ENCODE measurements around the gene DHX9. TPM values are rescaled to one million over a fixed set of nuclear protein-coding genes. Genes with fewer than 3 reads are reported as not detected.

Gene DHX9
- total RNA-seq, 3 donors from 2014 or later (not counting 1 experiment from before 2014, with no cell fraction given): 208 to 226 (median 226) TPM

DNA sequence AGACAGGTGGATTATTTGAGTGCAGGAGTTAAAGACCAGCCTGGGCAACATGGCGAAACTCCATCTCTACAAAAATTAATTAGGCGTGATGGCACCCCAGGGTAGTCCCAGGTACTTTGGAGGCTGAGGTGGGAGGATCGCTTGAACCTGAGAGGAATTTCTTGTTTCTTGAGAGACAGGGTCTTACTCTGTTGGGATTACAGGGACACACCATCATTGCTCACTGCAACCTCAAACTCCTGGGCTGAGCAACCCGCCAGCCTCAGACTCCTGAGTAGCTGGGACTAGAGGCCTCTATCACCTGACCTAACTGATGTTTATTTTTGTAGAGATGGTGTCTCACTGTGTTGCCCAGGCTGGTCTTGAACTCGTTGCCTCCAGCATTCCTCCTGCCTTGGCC lies 24.8 kb downstream of the DHX9 start:
- H3K27ac ChIP-seq (ENCODE audit: low read length): no peak overlapping the region
- ATAC-seq (peak in 1 of 3 donors; percentile 13), DNase-seq (no peak)
- no peak for TF ChIP-seq CTCF (IDR thresholded peaks at IDR 0.05)
- Mint-ChIP-seq H3K4me3 (no peak overlapping the region), H3K36me3 (peaks cover 46% of the 10 kb centered on the region), H3K9me3 (no peaks in the 10 kb centered on the region), H3K4me1 (peaks cover 5 to 22% of the 10 kb centered on the region in 2 donors), H3K27me3 (ENCODE audit: low read depth in 2 of 2) (no peaks in the 10 kb centered on the region), H3K27ac (no peak overlapping the region)
- intact Hi-C loops (cut with micrococcal nuclease): no loop called here
- WGBS (ENCODE audit: insufficient coverage): 97% methylated on average over 3 of the region's 5 CpGs
- H3K4me3 ChIP-seq (ENCODE audit: low read length): no peak overlapping the region
- peaks cover 99% of the 10 kb centered on the region for H3K36me3 ChIP-seq (ENCODE audit: control insufficient read depth, insufficient read depth, low read length)
- H3K4me1 ChIP-seq (ENCODE audit: control insufficient read depth, insufficient read depth, low read length): no peaks in the 10 kb centered on the region
- no peaks in the 10 kb centered on the region for H3K9me3 ChIP-seq (ENCODE audit: control insufficient read depth, insufficient read depth, low read length)
- H3K27me3 ChIP-seq (ENCODE audit: control insufficient read depth, insufficient read depth, low read length): no peaks in the 10 kb centered on the region

DNA sequence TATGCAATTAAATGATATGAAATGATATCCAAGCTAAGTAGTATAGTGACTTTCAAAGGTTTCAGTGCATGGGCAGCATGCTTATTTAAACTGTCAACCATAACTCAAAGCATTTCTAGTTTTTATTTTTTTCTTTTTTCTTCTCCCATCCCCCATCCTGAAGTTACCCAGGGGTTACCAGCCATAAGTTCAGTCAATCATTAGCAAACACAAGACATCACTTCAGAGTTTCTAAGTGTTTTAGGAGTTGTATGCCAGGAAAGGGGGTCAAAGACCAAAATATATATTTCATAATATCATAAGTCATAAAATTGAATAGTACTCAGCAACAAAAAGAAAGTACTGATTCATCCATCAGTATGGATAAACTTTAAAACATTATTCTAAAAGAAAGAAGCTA lies 28.7 kb downstream of the DHX9 start:
- H3K4me3 ChIP-seq (ENCODE audit: low read length): no peak overlapping the region
- TF ChIP-seq CTCF (IDR thresholded peaks at IDR 0.05): no peak
- peak overlapping the region; percentile 19 to 27 for H3K27ac Mint-ChIP-seq
- ATAC-seq (no peak), DNase-seq (no peak)
- intact Hi-C loops (cut with micrococcal nuclease): no loop called here
- peaks cover 97% of the 10 kb centered on the region for H3K36me3 ChIP-seq (ENCODE audit: control insufficient read depth, insufficient read depth, low read length)
- no peak overlapping the region for H3K4me3 Mint-ChIP-seq
- H3K4me1 Mint-ChIP-seq: peaks cover 5 to 10% of the 10 kb centered on the region in 2 donors
- H3K27me3 ChIP-seq (ENCODE audit: control insufficient read depth, insufficient read depth, low read length): no peaks in the 10 kb centered on the region
- H3K27me3 Mint-ChIP-seq (ENCODE audit: low read depth in 2 of 2): no peaks in the 10 kb centered on the region
- peaks cover 40% of the 10 kb centered on the region for H3K36me3 Mint-ChIP-seq
- H3K9me3 Mint-ChIP-seq: no peaks in the 10 kb centered on the region
- no peaks in the 10 kb centered on the region for H3K9me3 ChIP-seq (ENCODE audit: control insufficient read depth, insufficient read depth, low read length)
- H3K4me1 ChIP-seq (ENCODE audit: control insufficient read depth, insufficient read depth, low read length): no peaks in the 10 kb centered on the region
- H3K27ac ChIP-seq (ENCODE audit: low read length): no peak overlapping the region

GRCh38 chr1:182869241-182869666 lies 30.1 kb downstream of the DHX9 start:
- H3K36me3 Mint-ChIP-seq: peaks cover 47% of the 10 kb centered on the region
- 98% methylated on average over 12 of the region's 12 CpGs for WGBS (ENCODE audit: insufficient coverage)

More at GRCh38 chr1:182869241-182869666, 30.1 kb downstream of the DHX9 start:
- Mint-ChIP-seq H3K4me1 (peaks cover 5 to 8% of the 10 kb centered on the region in 2 donors), H3K9me3 (no peaks in the 10 kb centered on the region), H3K4me3 (no peak overlapping the region), H3K27ac (peak overlapping the region in 1 of 2 donors; percentile 13), H3K27me3 (ENCODE audit: low read depth in 2 of 2) (no peaks in the 10 kb centered on the region)
- no peak overlapping the region for H3K4me3 ChIP-seq (ENCODE audit: low read length)
- intact Hi-C loops (cut with micrococcal nuclease): no loop called here
- peaks cover 98% of the 10 kb centered on the region for H3K36me3 ChIP-seq (ENCODE audit: control insufficient read depth, insufficient read depth, low read length)
- H3K27ac ChIP-seq (ENCODE audit: low read length): no peak overlapping the region
- no peak for TF ChIP-seq CTCF (IDR thresholded peaks at IDR 0.05)
- no peaks in the 10 kb centered on the region for H3K9me3 ChIP-seq (ENCODE audit: control insufficient read depth, insufficient read depth, low read length)
- no peaks in the 10 kb centered on the region for H3K27me3 ChIP-seq (ENCODE audit: control insufficient read depth, insufficient read depth, low read length)
- peak; percentile 29 to 44 (median 32) for ATAC-seq
- no peaks in the 10 kb centered on the region for H3K4me1 ChIP-seq (ENCODE audit: control insufficient read depth, insufficient read depth, low read length)
- peak in 1 of 2 donors; percentile 26 for DNase-seq

All from natural killer cell (primary cell).